ENCODE results near the gene PTGR3. TPM values are rescaled to one million over a fixed set of nuclear protein-coding genes. Genes with fewer than 3 reads are reported as not detected.

PTGR3 gene
- total and polyA plus RNA-seq, 2 experiments from 2014 or later = 17.4 to 21.1 TPM

DNA sequence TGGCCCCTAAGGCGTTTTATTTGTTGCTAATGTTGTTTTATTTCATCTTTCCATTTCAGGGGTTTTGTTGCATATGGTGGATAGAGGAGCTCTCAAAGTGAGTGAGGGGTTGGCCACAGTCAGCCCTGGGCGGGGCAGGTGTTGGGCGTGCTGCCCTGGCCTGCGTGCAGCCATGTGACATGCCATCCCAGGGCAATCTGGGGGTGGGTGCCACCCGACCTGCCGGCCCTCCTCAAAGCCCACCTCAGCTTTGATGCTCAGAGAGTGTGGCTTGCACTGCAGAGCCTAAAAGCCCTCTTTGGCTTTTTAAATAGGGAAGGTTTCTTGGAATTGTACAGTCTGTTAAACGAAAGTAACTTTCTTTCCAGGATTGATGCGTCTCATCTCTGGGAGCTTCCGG lies 20.0 kb upstream of the PTGR3 start:
- H3K36me3 ChIP-seq = no peaks in the 10 kb centered on the region
- no peaks in the 10 kb centered on the region for H3K9me3 ChIP-seq (ENCODE audit: low read depth)
- TF ChIP-seq, protein P1, sequence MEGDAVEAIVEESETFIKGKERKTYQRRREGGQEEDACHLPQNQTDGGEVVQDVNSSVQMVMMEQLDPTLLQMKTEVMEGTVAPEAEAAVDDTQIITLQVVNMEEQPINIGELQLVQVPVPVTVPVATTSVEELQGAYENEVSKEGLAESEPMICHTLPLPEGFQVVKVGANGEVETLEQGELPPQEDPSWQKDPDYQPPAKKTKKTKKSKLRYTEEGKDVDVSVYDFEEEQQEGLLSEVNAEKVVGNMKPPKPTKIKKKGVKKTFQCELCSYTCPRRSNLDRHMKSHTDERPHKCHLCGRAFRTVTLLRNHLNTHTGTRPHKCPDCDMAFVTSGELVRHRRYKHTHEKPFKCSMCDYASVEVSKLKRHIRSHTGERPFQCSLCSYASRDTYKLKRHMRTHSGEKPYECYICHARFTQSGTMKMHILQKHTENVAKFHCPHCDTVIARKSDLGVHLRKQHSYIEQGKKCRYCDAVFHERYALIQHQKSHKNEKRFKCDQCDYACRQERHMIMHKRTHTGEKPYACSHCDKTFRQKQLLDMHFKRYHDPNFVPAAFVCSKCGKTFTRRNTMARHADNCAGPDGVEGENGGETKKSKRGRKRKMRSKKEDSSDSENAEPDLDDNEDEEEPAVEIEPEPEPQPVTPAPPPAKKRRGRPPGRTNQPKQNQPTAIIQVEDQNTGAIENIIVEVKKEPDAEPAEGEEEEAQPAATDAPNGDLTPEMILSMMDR (IDR thresholded peaks at IDR 0.05; ENCODE audit: low read depth, low read length) = no peak
- DNase-seq (ENCODE audit: low read depth in 1 of 2, low spot score in 1 of 2) = no peak
- H3K4me1 ChIP-seq (ENCODE audit: low read depth) = peaks cover 38% of the 10 kb centered on the region
- no peaks in the 10 kb centered on the region for H3K27me3 ChIP-seq
- no peak overlapping the region for H3K4me3 ChIP-seq
- H3K27ac ChIP-seq = no peak overlapping the region

DNA sequence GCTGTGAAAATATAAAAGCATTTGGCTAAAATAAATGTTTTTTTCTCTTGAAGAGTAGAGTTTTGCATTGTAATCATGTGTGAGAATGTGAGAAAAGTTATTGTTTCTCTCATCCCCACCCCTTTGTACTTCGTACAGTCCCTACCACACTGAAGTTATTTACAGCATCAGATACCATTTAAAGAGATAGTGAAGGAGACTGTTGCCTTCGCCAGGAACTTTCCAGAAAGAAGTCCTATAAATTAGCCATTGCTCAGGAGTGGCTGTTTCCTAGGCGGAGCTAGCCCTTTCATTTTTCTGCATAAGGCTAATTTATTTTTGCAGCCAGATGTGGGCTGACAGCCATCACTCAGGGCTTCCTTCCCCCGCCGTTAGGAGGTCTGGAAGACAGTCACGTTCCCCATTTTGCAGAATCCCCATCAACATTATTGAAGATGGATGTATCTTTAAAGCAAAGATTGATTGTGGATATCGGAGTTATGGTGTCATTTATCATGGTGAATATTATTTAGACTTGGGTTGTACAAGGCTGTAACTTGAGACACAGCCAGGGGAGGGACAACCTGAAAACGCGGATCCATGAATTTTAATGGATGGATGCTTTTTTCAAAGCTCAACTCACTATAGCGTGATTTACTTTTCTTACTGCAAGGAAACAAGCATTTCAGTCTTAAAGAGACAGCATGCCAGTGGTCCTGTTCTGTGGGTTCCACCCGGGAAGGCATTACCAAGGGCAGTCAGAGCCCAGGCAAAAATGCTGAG lies 18.8 kb upstream of the PTGR3 start:
- Histone ChIP-seq H3K27ac (peak overlapping the region; percentile 92), H3K36me3 (no peaks in the 10 kb centered on the region), H3K9me3 (ENCODE audit: low read depth) (no peaks in the 10 kb centered on the region), H3K4me1 (ENCODE audit: low read depth) (peaks cover 36% of the 10 kb centered on the region), H3K4me3 (no peak overlapping the region), H3K27me3 (no peaks in the 10 kb centered on the region)
- peak in 1 of 2 donors; percentile 23 for DNase-seq (ENCODE audit: low read depth in 1 of 2, low spot score in 1 of 2)
- TF ChIP-seq, protein P1 (IDR thresholded peaks at IDR 0.05; ENCODE audit: low read depth, low read length) = no peak

DNA sequence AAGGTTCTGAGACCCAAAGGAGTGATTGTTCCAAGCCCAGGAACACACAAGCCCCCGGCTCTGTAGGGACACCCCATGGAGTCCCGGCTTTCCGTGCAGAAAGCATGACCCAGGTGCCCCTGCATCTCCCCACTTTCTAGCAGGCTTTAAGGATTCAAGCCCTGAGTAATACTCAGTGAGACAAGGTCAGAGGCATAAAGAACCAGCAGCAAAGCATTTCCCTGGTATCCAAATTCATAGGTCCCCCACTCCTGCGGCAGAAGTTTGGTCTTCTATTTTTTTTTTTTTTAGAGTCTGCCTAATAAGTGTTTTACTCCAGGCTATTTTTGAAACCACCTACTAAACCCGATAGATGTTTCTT lies 18.0 kb upstream of the PTGR3 start:
- Histone ChIP-seq H3K4me3 (no peak overlapping the region), H3K27me3 (no peaks in the 10 kb centered on the region), H3K4me1 (ENCODE audit: low read depth) (peaks cover 28% of the 10 kb centered on the region), H3K27ac (peak overlapping the region; percentile 92), H3K9me3 (ENCODE audit: low read depth) (no peaks in the 10 kb centered on the region), H3K36me3 (no peaks in the 10 kb centered on the region)
- TF ChIP-seq, protein P1 (IDR thresholded peaks at IDR 0.05; ENCODE audit: low read depth, low read length) = no peak
- no peak for DNase-seq (ENCODE audit: low read depth in 1 of 2, low spot score in 1 of 2)

DNA sequence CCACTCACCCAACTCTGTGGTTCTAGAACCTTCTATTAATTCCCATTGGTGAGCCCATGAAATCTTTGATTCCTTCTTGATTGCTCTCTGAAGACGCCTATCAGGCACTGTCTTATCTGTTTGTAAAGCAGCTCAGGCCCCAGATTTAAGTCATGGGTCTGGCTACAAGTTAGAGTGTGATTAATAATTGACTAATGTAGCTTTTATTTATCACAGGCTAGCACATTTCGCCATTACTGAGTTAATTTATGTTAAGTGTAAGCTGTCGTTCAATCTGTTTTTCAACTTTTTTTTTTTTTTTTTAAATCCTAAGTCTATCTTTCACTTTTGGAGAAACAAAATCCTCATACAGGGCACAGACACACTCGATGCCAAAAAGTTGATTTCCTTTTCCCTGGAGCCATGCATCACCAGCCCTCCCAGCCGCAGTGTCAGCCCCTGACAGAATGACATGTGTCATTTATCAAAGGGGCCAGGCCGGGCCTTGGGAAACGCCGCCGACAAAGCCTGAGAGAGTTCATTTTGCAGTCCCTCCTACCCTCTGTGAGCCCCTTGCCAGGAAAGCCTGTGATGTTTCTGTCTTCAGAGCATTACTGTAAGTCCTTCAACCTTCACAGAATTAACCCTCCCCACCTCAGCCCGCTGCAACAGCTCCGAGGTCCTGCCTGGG lies 17.5 kb upstream of the PTGR3 start:
- Histone ChIP-seq H3K36me3 (no peaks in the 10 kb centered on the region), H3K9me3 (ENCODE audit: low read depth) (no peaks in the 10 kb centered on the region), H3K4me1 (ENCODE audit: low read depth) (peaks cover 28% of the 10 kb centered on the region), H3K27me3 (no peaks in the 10 kb centered on the region), H3K27ac (peak overlapping the region; percentile 92), H3K4me3 (no peak overlapping the region)
- DNase-seq (ENCODE audit: low read depth in 1 of 2, low spot score in 1 of 2) = peak; percentile 13 to 23
- TF ChIP-seq, protein P1 (IDR thresholded peaks at IDR 0.05; ENCODE audit: low read depth, low read length) = no peak

DNA sequence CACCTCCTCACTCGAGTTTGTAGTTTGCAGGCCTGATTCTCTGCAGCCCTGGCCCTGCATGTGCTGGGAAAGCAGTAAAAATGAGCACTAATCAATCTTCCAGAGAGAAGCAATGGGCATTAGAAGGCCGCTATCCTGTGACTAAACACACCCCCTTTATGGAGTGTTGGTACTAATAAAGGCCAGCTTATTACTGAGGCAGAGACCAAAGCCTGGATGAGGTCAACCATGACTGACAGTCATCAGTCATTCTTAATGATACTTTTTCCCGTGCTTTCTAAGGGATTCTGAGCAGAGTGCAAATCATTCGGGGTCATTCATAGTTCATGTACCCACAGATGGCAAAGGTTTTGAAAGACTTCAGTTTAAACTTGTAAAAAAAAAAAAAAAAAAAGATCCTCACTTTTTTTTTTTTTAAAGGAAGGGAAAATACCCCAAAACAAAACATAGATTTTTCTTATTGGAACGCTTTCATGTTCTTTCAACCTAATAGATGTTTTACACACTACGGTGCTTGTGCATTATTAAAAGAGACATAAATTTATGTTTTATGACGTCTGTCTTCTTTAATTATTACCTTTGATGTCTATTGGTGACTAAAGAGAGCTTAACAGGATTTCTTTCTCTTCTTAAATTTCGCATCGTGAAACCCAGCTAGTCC lies 14.9 kb upstream of the PTGR3 start:
- no peaks in the 10 kb centered on the region for H3K36me3 ChIP-seq
- peaks cover 28% of the 10 kb centered on the region for H3K4me1 ChIP-seq (ENCODE audit: low read depth)
- H3K27ac ChIP-seq = peak overlapping the region; percentile 42
- no peak overlapping the region for H3K4me3 ChIP-seq
- H3K9me3 ChIP-seq (ENCODE audit: low read depth) = no peaks in the 10 kb centered on the region
- TF ChIP-seq, protein P1 (IDR thresholded peaks at IDR 0.05; ENCODE audit: low read depth, low read length) = no peak
- no peaks in the 10 kb centered on the region for H3K27me3 ChIP-seq
- DNase-seq (ENCODE audit: low read depth in 1 of 2, low spot score in 1 of 2) = no peak
